ENCODE results near the gene RPS6KA5.

The RPS6KA5 gene

GRCh38 chr14:90995785-90996184, 64.7 kb downstream of the RPS6KA5 start:
- in situ Hi-C loops (cut with HindIII; ENCODE audit: low pct_ligation_motif_present, low sequenced_read_pairs) = no loop called here
- TF ChIP-seq CTCF (IDR thresholded peaks at IDR 0.05; ENCODE audit: low read depth, low read length, missing control alignments) = no peak
- Histone ChIP-seq H3K4me3 (ENCODE audit: low read depth, low read length) (no peak overlapping the region), H3K27me3 (replicated peaks) (no peaks in the 10 kb centered on the region), H3K27ac (no peak overlapping the region), H3K36me3 (replicated peaks) (no peaks in the 10 kb centered on the region)
- no peak for DNase-seq

- H3K27ac ChIP-seq = no peak overlapping the region
- DNase-seq = no peak
- no peaks in the 10 kb centered on the region for H3K27me3 ChIP-seq (replicated peaks)
- H3K4me3 ChIP-seq (ENCODE audit: low read depth, low read length) = no peak overlapping the region
- TF ChIP-seq CTCF (IDR thresholded peaks at IDR 0.05; ENCODE audit: low read depth, low read length, missing control alignments) = no peak
- in situ Hi-C loops (cut with HindIII; ENCODE audit: low pct_ligation_motif_present, low sequenced_read_pairs) = no loop called here
- no peaks in the 10 kb centered on the region for H3K36me3 ChIP-seq (replicated peaks)
These were observed 66.6 kb downstream of the RPS6KA5 start for GRCh38 chr14:90993792-90994191.

GRCh38 chr14:90991690-90992443, 68.6 kb downstream of the RPS6KA5 start:
- H3K36me3 ChIP-seq (replicated peaks) = no peaks in the 10 kb centered on the region
- DNase-seq = no peak
- TF ChIP-seq CTCF (IDR thresholded peaks at IDR 0.05; ENCODE audit: low read depth, low read length, missing control alignments) = no peak
- H3K27ac ChIP-seq = no peak overlapping the region
- no peak overlapping the region for H3K4me3 ChIP-seq (ENCODE audit: low read depth, low read length)
- in situ Hi-C loops (cut with HindIII; ENCODE audit: low pct_ligation_motif_present, low sequenced_read_pairs) = no loop called here
- no peaks in the 10 kb centered on the region for H3K27me3 ChIP-seq (replicated peaks)

- no peak for TF ChIP-seq CTCF (IDR thresholded peaks at IDR 0.05; ENCODE audit: low read depth, low read length, missing control alignments)
- in situ Hi-C loops (cut with HindIII; ENCODE audit: low pct_ligation_motif_present, low sequenced_read_pairs) = no loop called here
- no peak overlapping the region for H3K27ac ChIP-seq
- H3K36me3 ChIP-seq (replicated peaks) = no peaks in the 10 kb centered on the region
- no peaks in the 10 kb centered on the region for H3K27me3 ChIP-seq (replicated peaks)
- no peak overlapping the region for H3K4me3 ChIP-seq (ENCODE audit: low read depth, low read length)
- DNase-seq = no peak
These were observed 70.3 kb downstream of the RPS6KA5 start for GRCh38 chr14:90990141-90990540.

- H3K27ac ChIP-seq = no peak overlapping the region
These were observed 73.3 kb downstream of the RPS6KA5 start for GRCh38 chr14:90987140-90987539.

More at GRCh38 chr14:90987140-90987539, 73.3 kb downstream of the RPS6KA5 start:
- Histone ChIP-seq H3K36me3 (replicated peaks) (no peaks in the 10 kb centered on the region), H3K4me3 (ENCODE audit: low read depth, low read length) (no peak overlapping the region), H3K27me3 (replicated peaks) (no peaks in the 10 kb centered on the region)
- DNase-seq = no peak
- TF ChIP-seq CTCF (IDR thresholded peaks at IDR 0.05; ENCODE audit: low read depth, low read length, missing control alignments) = no peak
- in situ Hi-C loops (cut with HindIII; ENCODE audit: low pct_ligation_motif_present, low sequenced_read_pairs) = no loop called here

All from brain microvascular endothelial cell (primary cell).